Loucy (cell line): ENCODE data around the gene ZNF669.

Experiments
- EZH2phosphoT487 ChIP-seq: fragments of 200-600 bp; IDR thresholded peaks from 2 replicates; pipeline ENCODE4 v1.6.1; 2018; ENCODE audit warnings: antibody characterized with exemption, mild to moderate bottlenecking, moderate library complexity, borderline replicate concordance
- TF ChIP-seq, protein P1 (sequence below): fragments of 200-600 bp; sonication (generic); conservative IDR thresholded peaks from 2 replicates; pipeline ENCODE4 v1.5.1; 2014; ENCODE audit warnings: mild to moderate bottlenecking, antibody characterized with exemption, low read length

DNA sequence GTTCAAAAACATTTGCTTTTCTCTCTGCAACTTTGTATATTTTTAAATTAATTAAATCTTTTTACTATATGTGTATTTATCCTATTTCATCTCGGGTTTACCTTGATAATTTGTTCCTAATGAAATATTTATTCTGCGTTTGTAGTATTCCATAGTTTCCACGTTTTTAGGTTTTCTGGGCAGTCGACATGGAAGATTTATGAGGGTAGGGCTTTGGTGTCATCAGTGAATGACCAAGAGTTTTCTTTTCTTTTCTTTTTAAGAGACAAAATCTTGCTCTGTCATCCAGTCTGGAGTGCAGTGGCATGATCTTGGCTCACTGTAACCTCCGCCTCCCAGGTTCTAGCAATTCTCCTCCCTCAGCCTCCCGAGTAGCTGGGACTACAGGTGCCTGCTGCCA is 17.2 kb upstream of the ZNF669 start:
- TF ChIP-seq, protein P1, sequence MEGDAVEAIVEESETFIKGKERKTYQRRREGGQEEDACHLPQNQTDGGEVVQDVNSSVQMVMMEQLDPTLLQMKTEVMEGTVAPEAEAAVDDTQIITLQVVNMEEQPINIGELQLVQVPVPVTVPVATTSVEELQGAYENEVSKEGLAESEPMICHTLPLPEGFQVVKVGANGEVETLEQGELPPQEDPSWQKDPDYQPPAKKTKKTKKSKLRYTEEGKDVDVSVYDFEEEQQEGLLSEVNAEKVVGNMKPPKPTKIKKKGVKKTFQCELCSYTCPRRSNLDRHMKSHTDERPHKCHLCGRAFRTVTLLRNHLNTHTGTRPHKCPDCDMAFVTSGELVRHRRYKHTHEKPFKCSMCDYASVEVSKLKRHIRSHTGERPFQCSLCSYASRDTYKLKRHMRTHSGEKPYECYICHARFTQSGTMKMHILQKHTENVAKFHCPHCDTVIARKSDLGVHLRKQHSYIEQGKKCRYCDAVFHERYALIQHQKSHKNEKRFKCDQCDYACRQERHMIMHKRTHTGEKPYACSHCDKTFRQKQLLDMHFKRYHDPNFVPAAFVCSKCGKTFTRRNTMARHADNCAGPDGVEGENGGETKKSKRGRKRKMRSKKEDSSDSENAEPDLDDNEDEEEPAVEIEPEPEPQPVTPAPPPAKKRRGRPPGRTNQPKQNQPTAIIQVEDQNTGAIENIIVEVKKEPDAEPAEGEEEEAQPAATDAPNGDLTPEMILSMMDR: no peak
- no peak for TF ChIP-seq EZH2phosphoT487
